Measurements from ENCODE around the gene RAB3IP.
"Not testable (repeated sequence)": the region's sequence is repeated elsewhere in the genome, so short reads cannot be mapped to it uniquely, and the experiment has no call there.

RAB3IP gene

GRCh38 chr12:69756088-69756755 lies 17.6 kb downstream of the RAB3IP start:
- DNase-seq: no peak

GRCh38 chr12:69758105-69758504 lies 19.4 kb downstream of the RAB3IP start:
- DNase-seq: no peak

- DNase-seq: not testable (repeated sequence)
Observed at GRCh38 chr12:69759581-69759980, 20.9 kb downstream of the RAB3IP start.

- no peak for DNase-seq
Observed at GRCh38 chr12:69765515-69765914, 26.9 kb downstream of the RAB3IP start.

- no peak for DNase-seq
Observed at GRCh38 chr12:69766260-69766659, 27.6 kb downstream of the RAB3IP start.

GRCh38 chr12:69779928-69780327 lies 41.3 kb downstream of the RAB3IP start:
- no peak for DNase-seq

- no peak for DNase-seq
Observed at GRCh38 chr12:69783365-69783764, 44.7 kb downstream of the RAB3IP start.

- DNase-seq: no peak
Observed at GRCh38 chr12:69789351-69789750, 50.7 kb downstream of the RAB3IP start.

GRCh38 chr12:69792533-69792932 lies 53.9 kb downstream of the RAB3IP start:
- DNase-seq: no peak

- DNase-seq: not testable (repeated sequence)
Observed at GRCh38 chr12:69807101-69807897, 68.6 kb downstream of the RAB3IP start.

- DNase-seq: no peak
Observed at GRCh38 chr12:69810870-69811498, 72.3 kb downstream of the RAB3IP start.

GRCh38 chr12:69816082-69816481 lies 77.4 kb downstream of the RAB3IP start:
- DNase-seq: no peak

- DNase-seq: no peak
Observed at GRCh38 chr12:69821032-69821455, 82.4 kb downstream of the RAB3IP start.

- no peak for DNase-seq
Observed at GRCh38 chr12:69821456-69822159, 82.9 kb downstream of the RAB3IP start.

- DNase-seq: no peak
Observed at GRCh38 chr12:69822201-69822860, 83.7 kb downstream of the RAB3IP start.

GRCh38 chr12:69824028-69824427 lies 85.4 kb downstream of the RAB3IP start:
- no peak for DNase-seq

- DNase-seq: no peak
Observed at GRCh38 chr12:69824966-69825560, 86.4 kb downstream of the RAB3IP start, which contains the start of gene MYRFL. Gene MYRFL, plus strand, starts transcription at chr12:69825227. Its CDS starts 291 bp downstream, at chr12:69825518.

- DNase-seq: no peak
Observed at GRCh38 chr12:69828897-69829296, 90.2 kb downstream of the RAB3IP start.

- DNase-seq: no peak
Observed at GRCh38 chr12:69833696-69834095, 95.0 kb downstream of the RAB3IP start.

GRCh38 chr12:69834147-69834546 lies 95.5 kb downstream of the RAB3IP start:
- no peak for DNase-seq

GRCh38 chr12:69834576-69834975 lies 95.9 kb downstream of the RAB3IP start:
- no peak for DNase-seq

GRCh38 chr12:69835081-69835480 lies 96.4 kb downstream of the RAB3IP start:
- DNase-seq: no peak

Data from stimulated activated CD4-positive, alpha-beta T cell treated with anti-CD3 and anti-CD28 coated beads, Interleukin-4, amount 100 ng/mL, for 1 hour (primary cell).